Stomach smooth muscle (tissue), 2 donors: Measurements from ENCODE around the gene CBLL1.

ENCODE experiments used
- H3K27ac ChIP-seq: one replicate; pipeline ENCODE4 v1.7.0; 2013; ENCODE audit warnings: mild to moderate bottlenecking, low read length, inconsistent platforms
- H3K27me3 ChIP-seq, 2 donors: one replicate each; pipeline ENCODE4 v1.7.0; 2013; ENCODE audit warnings: low read length in 2 of 2; ENCODE audit not compliant: insufficient read depth in 2 of 2, control insufficient read depth in 1 of 2
- H3K36me3 ChIP-seq, 2 donors: one replicate each; pipeline ENCODE4 v1.7.0; 2013; ENCODE audit warnings: low read length in 2 of 2; ENCODE audit not compliant: control insufficient read depth in 2 of 2, insufficient read depth in 2 of 2
- H3K4me1 ChIP-seq: one replicate; pipeline ENCODE4 v1.7.0; 2013; ENCODE audit warnings: low read length; ENCODE audit not compliant: control insufficient read depth, insufficient read depth
- H3K4me3 ChIP-seq, 2 donors: one replicate each; pipeline ENCODE4 v1.7.0; 2013; ENCODE audit warnings: low read length in 2 of 2
- H3K9ac ChIP-seq, 2 donors: one replicate each; pipeline ENCODE4 v1.7.0; 2013; ENCODE audit warnings: low read length in 2 of 2, mild to moderate bottlenecking in 1 of 2
- H3K9me3 ChIP-seq, 2 donors: one replicate each; pipeline ENCODE4 v1.7.0; 2013; ENCODE audit warnings: low read length in 2 of 2; ENCODE audit not compliant: control insufficient read depth in 2 of 2
- donor health status: healthy.
- donor health status: Pancreatic carcinoma.

CBLL1 gene

GRCh38 chr7:107744345-107744750 is 406 bp downstream of the CBLL1 start:
- Histone ChIP-seq H3K4me3 (peak overlapping the region; percentile 76 to 98), H3K27ac (peak overlapping the region; percentile 98), H3K27me3 (no peaks in the 10 kb centered on the region), H3K4me1 (peaks cover 16% of the 10 kb centered on the region), H3K36me3 (no peaks in the 10 kb centered on the region), H3K9me3 (no peaks in the 10 kb centered on the region), H3K9ac (peak overlapping the region; percentile 90 to 95)

GRCh38 chr7:107746006-107746405 is 2.1 kb downstream of the CBLL1 start:
- Histone ChIP-seq H3K4me1 (peaks cover 16% of the 10 kb centered on the region), H3K4me3 (peak overlapping the region in 1 of 2 donors; percentile 98), H3K9ac (peak overlapping the region in 1 of 2 donors; percentile 8), H3K36me3 (peaks cover 2 to 6% of the 10 kb centered on the region in 2 donors), H3K27me3 (no peaks in the 10 kb centered on the region), H3K9me3 (no peaks in the 10 kb centered on the region), H3K27ac (no peak overlapping the region)

- H3K4me3 ChIP-seq = no peak overlapping the region
- H3K27ac ChIP-seq = no peak overlapping the region
- H3K27me3 ChIP-seq = no peaks in the 10 kb centered on the region
- no peaks in the 10 kb centered on the region for H3K4me1 ChIP-seq
- peaks cover 8 to 16% of the 10 kb centered on the region in 2 donors for H3K36me3 ChIP-seq
- no peak overlapping the region for H3K9ac ChIP-seq
- no peaks in the 10 kb centered on the region for H3K9me3 ChIP-seq
Observed at GRCh38 chr7:107751113-107751512, 7.2 kb downstream of the CBLL1 start.

- Histone ChIP-seq H3K4me3 (no peak overlapping the region), H3K27me3 (no peaks in the 10 kb centered on the region), H3K9ac (no peak overlapping the region), H3K36me3 (peaks cover 26 to 34% of the 10 kb centered on the region in 2 donors), H3K27ac (no peak overlapping the region), H3K9me3 (no peaks in the 10 kb centered on the region), H3K4me1 (no peaks in the 10 kb centered on the region)
Observed at GRCh38 chr7:107754642-107755041, 10.7 kb downstream of the CBLL1 start.

GRCh38 chr7:107758667-107759066 is 14.7 kb downstream of the CBLL1 start:
- H3K4me3 ChIP-seq = no peak overlapping the region
- H3K4me1 ChIP-seq = no peaks in the 10 kb centered on the region
- no peaks in the 10 kb centered on the region for H3K27me3 ChIP-seq
- no peaks in the 10 kb centered on the region for H3K9me3 ChIP-seq
- peaks cover 21 to 25% of the 10 kb centered on the region in 2 donors for H3K36me3 ChIP-seq
- H3K27ac ChIP-seq = no peak overlapping the region
- no peak overlapping the region for H3K9ac ChIP-seq

- Histone ChIP-seq H3K4me1 (no peaks in the 10 kb centered on the region), H3K9me3 (no peaks in the 10 kb centered on the region), H3K27ac (no peak overlapping the region)
Observed at GRCh38 chr7:107767391-107767790, 23.4 kb downstream of the CBLL1 start.

GRCh38 chr7:107768263-107768662 is 24.3 kb downstream of the CBLL1 start:
- H3K9ac ChIP-seq = no peak overlapping the region
- H3K27ac ChIP-seq = no peak overlapping the region
- no peaks in the 10 kb centered on the region for H3K27me3 ChIP-seq
- H3K4me3 ChIP-seq = no peak overlapping the region
- H3K9me3 ChIP-seq = no peaks in the 10 kb centered on the region
- no peaks in the 10 kb centered on the region for H3K36me3 ChIP-seq
- H3K4me1 ChIP-seq = no peaks in the 10 kb centered on the region

More at GRCh38 chr7:107767391-107767790, 23.4 kb downstream of the CBLL1 start:
- Histone ChIP-seq H3K9ac (no peak overlapping the region), H3K4me3 (no peak overlapping the region), H3K36me3 (no peaks in the 10 kb centered on the region), H3K27me3 (no peaks in the 10 kb centered on the region)

GRCh38 chr7:107773027-107773426 is 29.1 kb downstream of the CBLL1 start:
- Histone ChIP-seq H3K9ac (no peak overlapping the region), H3K27ac (no peak overlapping the region), H3K27me3 (no peaks in the 10 kb centered on the region), H3K9me3 (no peaks in the 10 kb centered on the region), H3K36me3 (no peaks in the 10 kb centered on the region), H3K4me3 (no peak overlapping the region), H3K4me1 (no peaks in the 10 kb centered on the region)

- Histone ChIP-seq H3K4me1 (peaks cover 6% of the 10 kb centered on the region), H3K27ac (peak overlapping the region; percentile 33), H3K36me3 (no peaks in the 10 kb centered on the region), H3K27me3 (no peaks in the 10 kb centered on the region), H3K9me3 (no peaks in the 10 kb centered on the region), H3K9ac (no peak overlapping the region), H3K4me3 (no peak overlapping the region)
Observed at GRCh38 chr7:107777702-107778101, 33.8 kb downstream of the CBLL1 start.

GRCh38 chr7:107778283-107778682 is 34.3 kb downstream of the CBLL1 start:
- Histone ChIP-seq H3K9ac (no peak overlapping the region), H3K9me3 (no peaks in the 10 kb centered on the region), H3K36me3 (no peaks in the 10 kb centered on the region), H3K27me3 (no peaks in the 10 kb centered on the region), H3K27ac (peak overlapping the region; percentile 33), H3K4me1 (peaks cover 6% of the 10 kb centered on the region), H3K4me3 (no peak overlapping the region)

GRCh38 chr7:107779647-107780099 is 35.7 kb downstream of the CBLL1 start:
- no peak overlapping the region for H3K9ac ChIP-seq
- no peaks in the 10 kb centered on the region for H3K36me3 ChIP-seq
- no peak overlapping the region for H3K4me3 ChIP-seq
- H3K4me1 ChIP-seq = peaks cover 6% of the 10 kb centered on the region
- H3K27ac ChIP-seq = peak overlapping the region; percentile 37
- no peaks in the 10 kb centered on the region for H3K27me3 ChIP-seq
- no peaks in the 10 kb centered on the region for H3K9me3 ChIP-seq
